IMR-90 (cell line): Measurements from ENCODE around the gene PRKN. TPM values are rescaled to one million over a fixed set of nuclear protein-coding genes. Genes with fewer than 3 reads are reported as not detected.

Experiments used
- ATAC-seq: fragments of 200-7000 bp; cut with Tn5 transposase; 2 replicates; pipeline ENCODE4 v1.9.1; 2020; ENCODE audit warnings: low read depth, mild to moderate bottlenecking, moderate library complexity
- BruUV-seq: library from RNA; stranded (reverse); fragments of 400-500 nt; replicated peaks from 2 replicates; lab custom pipeline; 2021; lab: Mats Ljungman, UMichigan
- CTCF ChIA-PET: fragments of 300-600 bp; formaldehyde crosslinking; extraction: SDS; loops from one replicate; lab custom pipeline; 2021; ENCODE audit warnings: antibody characterized with exemption; lab: Yijun Ruan, JAX
- POLR2A ChIA-PET: fragments of 300-600 bp; sonication (Branson Sonifier 250); formaldehyde crosslinking; loops from one replicate; lab custom pipeline; 2022; ENCODE audit warnings: antibody characterized with exemption; ENCODE audit not compliant: unreplicated experiment; lab: Charles Lee
- DNase-seq: peaks from one replicate; pipeline ENCODE4 v3.0.0; 2013
- H2AFZ ChIP-seq: replicated peaks from 2 replicates; pipeline ENCODE3; 2013; ENCODE audit warnings: low read length, mild to moderate bottlenecking; ENCODE audit not compliant: poor library complexity
- H2AK5ac ChIP-seq: 2 replicates; pipeline ENCODE4 v1.6.1; 2013; ENCODE audit warnings: low read depth, low read length, inconsistent platforms
- H2AK9ac ChIP-seq: replicated peaks from 2 replicates; pipeline ENCODE3; 2013; ENCODE audit warnings: mild to moderate bottlenecking, low read depth, low read length, moderate library complexity; ENCODE audit not compliant: poor library complexity
- H2BK120ac ChIP-seq: 2 replicates; pipeline ENCODE4 v1.6.1; 2013; ENCODE audit warnings: low read depth, low read length, inconsistent platforms
- H2BK15ac ChIP-seq: 3 replicates; pipeline ENCODE4 v1.6.1; 2013; ENCODE audit warnings: low read depth, low read length, inconsistent platforms
- H2BK20ac ChIP-seq: 2 replicates; pipeline ENCODE4 v1.6.1; 2013; ENCODE audit warnings: low read depth, mild to moderate bottlenecking, inconsistent platforms, low read length, moderate library complexity
- H2BK5ac ChIP-seq: 2 replicates; pipeline ENCODE4 v1.6.1; 2013; ENCODE audit warnings: mild to moderate bottlenecking, low read depth, low read length, inconsistent platforms; ENCODE audit not compliant: poor library complexity, severe bottlenecking
- H3K14ac ChIP-seq: replicated peaks from 2 replicates; pipeline ENCODE4 v1.6.1; 2013; ENCODE audit warnings: low read depth, low read length, inconsistent platforms
- H3K18ac ChIP-seq: 2 replicates; pipeline ENCODE4 v1.6.1; 2013; ENCODE audit warnings: low read depth, low read length, control low read depth
- H3K23ac ChIP-seq: 2 replicates; pipeline ENCODE4 v1.6.1; 2013; ENCODE audit warnings: low read depth, low read length, inconsistent platforms
- H3K27ac ChIP-seq: 2 replicates; pipeline ENCODE4 v1.5.1; 2013; ENCODE audit warnings: mild to moderate bottlenecking, control low read depth, low read length; ENCODE audit not compliant: insufficient read depth
- H3K27me3 ChIP-seq: 2 replicates; pipeline ENCODE4 v1.6.1; 2013; ENCODE audit warnings: low read length; ENCODE audit not compliant: control insufficient read depth, insufficient read depth
- H3K36me3 ChIP-seq: 2 replicates; pipeline ENCODE4 v1.6.1; 2013; ENCODE audit warnings: low read length, mixed read lengths; ENCODE audit not compliant: control insufficient read depth, insufficient read depth
- H3K4ac ChIP-seq: 2 replicates; pipeline ENCODE4 v1.6.1; 2013; ENCODE audit warnings: low read depth, low read length, inconsistent platforms
- H3K4me1 ChIP-seq: 2 replicates; pipeline ENCODE4 v1.6.1; 2013; ENCODE audit warnings: low read length, mixed read lengths; ENCODE audit not compliant: control insufficient read depth, insufficient read depth
- H3K4me2 ChIP-seq: 2 replicates; pipeline ENCODE4 v1.6.1; 2013; ENCODE audit warnings: low read depth, mild to moderate bottlenecking, control low read depth, low read length, moderate library complexity
- H3K4me3 ChIP-seq: 2 replicates; pipeline ENCODE4 v1.5.1; 2013; ENCODE audit warnings: low read depth, mild to moderate bottlenecking, control low read depth, low read length, moderate library complexity; ENCODE audit not compliant: insufficient read depth
- H3K56ac ChIP-seq: 2 replicates; pipeline ENCODE4 v1.6.1; 2013; ENCODE audit warnings: low read length, inconsistent platforms; ENCODE audit not compliant: insufficient read depth; ENCODE audit errors: extremely low read depth
- H3K79me1 ChIP-seq, 2 experiments: 2 replicates each; pipeline ENCODE4 v1.6.1; 2013; ENCODE audit warnings: low read length in 2 of 2, inconsistent platforms in 1 of 2, low read depth in 1 of 2
- H3K9ac ChIP-seq: 2 replicates; pipeline ENCODE4 v1.6.1; 2013; ENCODE audit warnings: low read depth, low read length, control low read depth
- H3K9me1 ChIP-seq: 2 replicates; pipeline ENCODE4 v1.6.1; 2013; ENCODE audit warnings: low read length, inconsistent platforms; ENCODE audit not compliant: insufficient read depth
- H3K9me3 ChIP-seq: 2 replicates; pipeline ENCODE4 v1.6.1; 2013; ENCODE audit warnings: low read length; ENCODE audit not compliant: control insufficient read depth, insufficient read depth
- H4K20me1 ChIP-seq: 2 replicates; pipeline ENCODE4 v1.6.1; 2013; ENCODE audit warnings: low read length, inconsistent platforms; ENCODE audit not compliant: insufficient read depth
- H4K5ac ChIP-seq: 2 replicates; pipeline ENCODE4 v1.6.1; 2013; ENCODE audit warnings: mild to moderate bottlenecking, low read depth, low read length, control low read depth
- H4K8ac ChIP-seq, 2 experiments: 2 replicates each; pipeline ENCODE4 v1.6.1; 2013; ENCODE audit warnings: low read depth in 2 of 2, low read length in 2 of 2, control low read depth in 1 of 2, inconsistent platforms in 1 of 2
- H4K91ac ChIP-seq: 2 replicates; pipeline ENCODE4 v1.6.1; 2013; ENCODE audit warnings: low read depth, low read length, inconsistent platforms; ENCODE audit not compliant: insufficient read depth
- BHLHE40 ChIP-seq: fragments of 150-350 bp; IDR thresholded peaks from 2 replicates; pipeline ENCODE4 v1.6.1; 2016; ENCODE audit warnings: mild to moderate bottlenecking, low read depth, low read length
- CEBPB ChIP-seq: IDR thresholded peaks from 2 replicates; pipeline ENCODE4 v1.6.1; 2012; ENCODE audit warnings: low read depth, low read length, improper control_type of control experiment
- CHD1 ChIP-seq: IDR thresholded peaks from 2 replicates; pipeline ENCODE4 v1.6.1; 2012; ENCODE audit warnings: low read depth, low read length, improper control_type of control experiment
- FOS ChIP-seq: fragments of 150-350 bp; IDR thresholded peaks from 2 replicates; pipeline ENCODE4 v1.6.1; 2016; ENCODE audit warnings: low read depth, low read length
- MAFK ChIP-seq: IDR thresholded peaks from 2 replicates; pipeline ENCODE4 v1.6.1; 2012; ENCODE audit warnings: low read depth, low read length, improper control_type of control experiment
- MAZ ChIP-seq: IDR thresholded peaks from 2 replicates; pipeline ENCODE4 v1.6.1; 2012; ENCODE audit warnings: low read depth, mild to moderate bottlenecking, low read length, improper control_type of control experiment, moderate library complexity, borderline replicate concordance
- MXI1 ChIP-seq: IDR thresholded peaks from 2 replicates; pipeline ENCODE4 v1.6.1; 2012; ENCODE audit warnings: low read depth, mild to moderate bottlenecking, low read length, moderate library complexity, borderline replicate concordance
- NFE2L2 ChIP-seq: fragments of 150-350 bp; IDR thresholded peaks from 2 replicates; pipeline ENCODE4 v1.6.1; 2016; ENCODE audit warnings: low read depth, mild to moderate bottlenecking, low read length
- POLR2A ChIP-seq: IDR thresholded peaks from 2 replicates; pipeline ENCODE4 v1.6.1; 2012; ENCODE audit warnings: mild to moderate bottlenecking, low read depth, low read length
- RAD21 ChIP-seq: IDR thresholded peaks from 2 replicates; pipeline ENCODE4 v1.6.1; 2012; ENCODE audit warnings: low read length, improper control_type of control experiment
- RCOR1 ChIP-seq: IDR thresholded peaks from 2 replicates; pipeline ENCODE4 v1.6.1; 2012; ENCODE audit warnings: mild to moderate bottlenecking, low read length, improper control_type of control experiment; ENCODE audit not compliant: insufficient replicate concordance
- RFX5 ChIP-seq: IDR thresholded peaks from 2 replicates; pipeline ENCODE4 v1.8.0; 2012; ENCODE audit warnings: low read depth, mild to moderate bottlenecking, low read length, moderate library complexity
- SMC3 ChIP-seq: fragments of 150-350 bp; IDR thresholded peaks from 2 replicates; pipeline ENCODE4 v1.6.1; 2016; ENCODE audit warnings: low read depth, mild to moderate bottlenecking, antibody characterized with exemption, low read length, moderate library complexity
- WGBS, 2 experiments: methylation state at CpG; one replicate each; pipeline versions ENCODE4 v1.1.5 to v1.1.7; 2013; ENCODE audit warnings: missing lambda C conversion rate in 2 of 2; ENCODE audit not compliant: insufficient read length in 1 of 2; ENCODE audit errors: extremely low coverage in 2 of 2; 5-methylcytosine and 5-hydroxymethylcytosine counted together
- dilution Hi-C: fragments of 300-500 bp; cut with HindIII; formaldehyde crosslinking; loops from one replicate; pipeline ENCODE4 v1.14.3; 2018; ENCODE audit warnings: low sequenced_read_pairs; ENCODE audit not compliant: unreplicated experiment
- in situ Hi-C: fragments of 300-500 bp; cut with MboI; formaldehyde crosslinking; loops from 3 replicates; pipeline ENCODE4 v1.14.3; 2019; ENCODE audit warnings: low sequenced_read_pairs, inconsistent platforms, mixed read lengths
- intact Hi-C: fragments of 100-400 bp; cut with micrococcal nuclease; formaldehyde crosslinking; loops from 2 replicates; pipeline ENCODE4 v1.10.0; 2022
- polyA plus RNA-seq, 3 experiments: library from polyadenylated mRNA; depleted of rRNA; stranded (reverse); fragments of >200 nt; gene quantifications; 2 replicates each; pipeline ENCODE4 v1.2.3, GENCODE V29; 2012; ENCODE audit warnings: low replicate concordance in 1 of 3
- total RNA-seq: library from RNA; depleted of rRNA; stranded (reverse); fragments of >200 nt; gene quantifications from 2 replicates; pipeline ENCODE4 v1.2.3, GENCODE V29; 2012
- TF ChIP-seq, protein P1 (sequence below): conservative IDR thresholded peaks from 2 replicates; pipeline ENCODE4 v1.5.1; 2012; ENCODE audit warnings: mild to moderate bottlenecking, low read depth, low read length, improper control_type of control experiment
- TF ChIP-seq, protein P2 (sequence below): fragments of 150-350 bp; IDR thresholded peaks from 2 replicates; pipeline ENCODE4 v1.6.1; 2017; ENCODE audit warnings: mild to moderate bottlenecking, antibody characterized with exemption, low read length, low read depth
- TF ChIP-seq, protein P3 (sequence below): fragments of 150-350 bp; IDR thresholded peaks from 2 replicates; pipeline ENCODE4 v1.6.1; 2016; ENCODE audit warnings: low read depth, mild to moderate bottlenecking, low read length, moderate library complexity, borderline replicate concordance

The PRKN gene
- total and polyA plus RNA-seq, 2 of the 4 experiments (the other 2 are of a cell fraction) = 0.15 to 0.18 TPM

DNA sequence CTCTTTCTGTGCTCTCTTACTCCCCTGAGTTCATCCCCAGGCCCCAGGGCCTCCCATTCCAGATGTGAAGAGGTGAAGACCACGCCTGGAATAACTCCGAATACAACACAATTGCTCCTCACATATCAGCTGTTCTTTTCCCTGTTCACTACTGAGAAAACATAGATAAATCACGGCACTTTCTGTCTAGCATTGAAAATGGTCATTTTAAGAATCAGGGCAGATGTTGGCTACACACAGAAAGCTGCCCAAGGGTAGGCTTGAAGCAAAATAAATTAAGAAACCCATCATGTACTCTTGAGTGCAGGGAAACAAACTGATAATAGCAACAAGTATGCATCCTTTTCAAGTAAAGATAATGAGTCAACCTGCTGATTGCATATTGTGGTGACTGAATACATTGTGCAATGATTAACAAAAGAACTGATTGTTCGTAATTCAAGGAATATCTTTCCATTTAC is 382.5 kb downstream of the PRKN start:
- no TSS peak for BruUV-seq
- no CpG with 5 or more reads among the region's 4 CpGs for WGBS, 2 experiments
- Histone ChIP-seq H3K14ac (no peak overlapping the region), H2AK9ac (no peak overlapping the region), H4K8ac (no peak overlapping the region), H4K5ac (no peak overlapping the region), H3K4me2 (no peak overlapping the region), H3K27ac (no peak overlapping the region), H2BK20ac (no peak overlapping the region), H2AFZ (no peak overlapping the region), H3K9ac (no peak overlapping the region), H3K9me1 (no peaks in the 10 kb centered on the region), H3K79me1 (no peaks in the 10 kb centered on the region), H2BK15ac (no peak overlapping the region), H3K9me3 (peaks cover 9% of the 10 kb centered on the region), H2BK120ac (no peak overlapping the region), H3K4ac (no peak overlapping the region), H3K56ac (no peak overlapping the region), H3K4me3 (no peak overlapping the region), H3K27me3 (no peaks in the 10 kb centered on the region), H3K36me3 (no peaks in the 10 kb centered on the region), H2BK5ac (no peak overlapping the region), H4K20me1 (no peaks in the 10 kb centered on the region), H4K91ac (no peak overlapping the region), H3K4me1 (no peaks in the 10 kb centered on the region), H3K18ac (no peak overlapping the region), H3K23ac (no peak overlapping the region), H2AK5ac (no peak overlapping the region)
- no peak for ATAC-seq
- in situ Hi-C loops (no loop called here), dilution Hi-C loops (no loop called here), intact Hi-C loops (no loop called here)
- POLR2A ChIA-PET = no interaction called here
- TF ChIP-seq POLR2A = no peak
- no peak for TF ChIP-seq CEBPB
- TF ChIP-seq, protein P1, sequence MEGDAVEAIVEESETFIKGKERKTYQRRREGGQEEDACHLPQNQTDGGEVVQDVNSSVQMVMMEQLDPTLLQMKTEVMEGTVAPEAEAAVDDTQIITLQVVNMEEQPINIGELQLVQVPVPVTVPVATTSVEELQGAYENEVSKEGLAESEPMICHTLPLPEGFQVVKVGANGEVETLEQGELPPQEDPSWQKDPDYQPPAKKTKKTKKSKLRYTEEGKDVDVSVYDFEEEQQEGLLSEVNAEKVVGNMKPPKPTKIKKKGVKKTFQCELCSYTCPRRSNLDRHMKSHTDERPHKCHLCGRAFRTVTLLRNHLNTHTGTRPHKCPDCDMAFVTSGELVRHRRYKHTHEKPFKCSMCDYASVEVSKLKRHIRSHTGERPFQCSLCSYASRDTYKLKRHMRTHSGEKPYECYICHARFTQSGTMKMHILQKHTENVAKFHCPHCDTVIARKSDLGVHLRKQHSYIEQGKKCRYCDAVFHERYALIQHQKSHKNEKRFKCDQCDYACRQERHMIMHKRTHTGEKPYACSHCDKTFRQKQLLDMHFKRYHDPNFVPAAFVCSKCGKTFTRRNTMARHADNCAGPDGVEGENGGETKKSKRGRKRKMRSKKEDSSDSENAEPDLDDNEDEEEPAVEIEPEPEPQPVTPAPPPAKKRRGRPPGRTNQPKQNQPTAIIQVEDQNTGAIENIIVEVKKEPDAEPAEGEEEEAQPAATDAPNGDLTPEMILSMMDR = no peak
- TF ChIP-seq NFE2L2 = no peak
- TF ChIP-seq CHD1 = no peak
- no peak for TF ChIP-seq FOS
- TF ChIP-seq RCOR1 = no peak
- no peak for TF ChIP-seq MXI1
- TF ChIP-seq, protein P2, sequence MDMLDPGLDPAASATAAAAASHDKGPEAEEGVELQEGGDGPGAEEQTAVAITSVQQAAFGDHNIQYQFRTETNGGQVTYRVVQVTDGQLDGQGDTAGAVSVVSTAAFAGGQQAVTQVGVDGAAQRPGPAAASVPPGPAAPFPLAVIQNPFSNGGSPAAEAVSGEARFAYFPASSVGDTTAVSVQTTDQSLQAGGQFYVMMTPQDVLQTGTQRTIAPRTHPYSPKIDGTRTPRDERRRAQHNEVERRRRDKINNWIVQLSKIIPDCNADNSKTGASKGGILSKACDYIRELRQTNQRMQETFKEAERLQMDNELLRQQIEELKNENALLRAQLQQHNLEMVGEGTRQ = no peak
- no peak for TF ChIP-seq RAD21
- TF ChIP-seq SMC3 = no peak
- no peak for TF ChIP-seq MAZ
- no peak for TF ChIP-seq MAFK
- TF ChIP-seq RFX5 = no peak
- TF ChIP-seq BHLHE40 = no peak
- TF ChIP-seq, protein P3, sequence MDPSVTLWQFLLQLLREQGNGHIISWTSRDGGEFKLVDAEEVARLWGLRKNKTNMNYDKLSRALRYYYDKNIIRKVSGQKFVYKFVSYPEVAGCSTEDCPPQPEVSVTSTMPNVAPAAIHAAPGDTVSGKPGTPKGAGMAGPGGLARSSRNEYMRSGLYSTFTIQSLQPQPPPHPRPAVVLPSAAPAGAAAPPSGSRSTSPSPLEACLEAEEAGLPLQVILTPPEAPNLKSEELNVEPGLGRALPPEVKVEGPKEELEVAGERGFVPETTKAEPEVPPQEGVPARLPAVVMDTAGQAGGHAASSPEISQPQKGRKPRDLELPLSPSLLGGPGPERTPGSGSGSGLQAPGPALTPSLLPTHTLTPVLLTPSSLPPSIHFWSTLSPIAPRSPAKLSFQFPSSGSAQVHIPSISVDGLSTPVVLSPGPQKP = no peak
- DNase-seq = no peak
- CTCF ChIA-PET = no interaction called here
